HFF-Myc (cell line): ENCODE results near the gene DCTN2.

Experiments used
- DNase-seq: peaks from one replicate; pipeline ENCODE4 v3.0.0-alpha.2; 2011; ENCODE audit warnings: low read depth; ENCODE audit errors: extremely low read depth
- H3K4me3 ChIP-seq: replicated peaks from 2 replicates; pipeline ENCODE4 v1.5.1; 2011; ENCODE audit warnings: low read depth, mild to moderate bottlenecking, control low read depth, low read length
- TF ChIP-seq, protein P1 (sequence below): IDR thresholded peaks from 2 replicates; pipeline ENCODE4 v1.5.1; 2012; ENCODE audit warnings: mild to moderate bottlenecking, low read depth, low read length, control low read depth; ENCODE audit errors: missing control alignments

Gene DCTN2

DNA sequence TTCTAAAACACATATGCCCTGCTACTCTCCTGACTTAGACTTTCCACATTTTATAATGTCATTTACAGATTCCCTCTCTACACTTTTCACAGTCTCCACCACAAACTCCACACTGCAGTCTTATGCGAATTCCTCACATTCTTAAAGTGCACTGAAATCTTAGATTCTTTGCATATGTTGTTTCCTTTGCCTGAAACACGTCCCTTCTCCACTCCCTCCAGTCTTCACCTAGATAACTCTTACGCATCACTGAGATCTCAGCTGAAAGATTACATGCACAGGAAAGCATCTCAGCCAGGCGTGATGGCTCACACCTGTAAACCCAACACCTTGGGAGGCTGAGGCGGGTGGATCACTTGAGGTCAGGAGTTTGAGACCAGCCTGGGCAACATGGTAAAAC is 63.5 kb downstream of the DCTN2 start:
- DNase-seq, result no peak
- TF ChIP-seq, protein P1, sequence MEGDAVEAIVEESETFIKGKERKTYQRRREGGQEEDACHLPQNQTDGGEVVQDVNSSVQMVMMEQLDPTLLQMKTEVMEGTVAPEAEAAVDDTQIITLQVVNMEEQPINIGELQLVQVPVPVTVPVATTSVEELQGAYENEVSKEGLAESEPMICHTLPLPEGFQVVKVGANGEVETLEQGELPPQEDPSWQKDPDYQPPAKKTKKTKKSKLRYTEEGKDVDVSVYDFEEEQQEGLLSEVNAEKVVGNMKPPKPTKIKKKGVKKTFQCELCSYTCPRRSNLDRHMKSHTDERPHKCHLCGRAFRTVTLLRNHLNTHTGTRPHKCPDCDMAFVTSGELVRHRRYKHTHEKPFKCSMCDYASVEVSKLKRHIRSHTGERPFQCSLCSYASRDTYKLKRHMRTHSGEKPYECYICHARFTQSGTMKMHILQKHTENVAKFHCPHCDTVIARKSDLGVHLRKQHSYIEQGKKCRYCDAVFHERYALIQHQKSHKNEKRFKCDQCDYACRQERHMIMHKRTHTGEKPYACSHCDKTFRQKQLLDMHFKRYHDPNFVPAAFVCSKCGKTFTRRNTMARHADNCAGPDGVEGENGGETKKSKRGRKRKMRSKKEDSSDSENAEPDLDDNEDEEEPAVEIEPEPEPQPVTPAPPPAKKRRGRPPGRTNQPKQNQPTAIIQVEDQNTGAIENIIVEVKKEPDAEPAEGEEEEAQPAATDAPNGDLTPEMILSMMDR, result no peak
- no peak overlapping the region for H3K4me3 ChIP-seq

DNA sequence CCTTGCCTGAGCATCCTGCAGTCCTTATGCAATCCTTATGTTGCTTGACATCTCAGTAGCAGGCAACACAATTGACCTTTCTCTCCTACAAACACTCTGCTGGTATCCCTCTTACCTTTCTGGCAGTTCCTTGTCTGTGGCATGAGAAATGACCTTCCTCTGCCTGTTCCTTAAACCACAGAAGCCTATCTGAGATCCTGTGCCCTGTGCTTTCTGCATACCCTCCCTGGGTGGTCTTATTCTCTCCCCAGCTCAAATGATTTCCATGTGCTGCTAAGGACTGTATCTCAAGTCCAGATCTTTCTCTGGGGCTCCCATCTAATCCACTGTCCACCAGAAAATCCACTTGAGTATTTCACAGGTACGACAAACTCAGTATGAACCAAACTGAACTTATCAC is 65.3 kb downstream of the DCTN2 start:
- DNase-seq, result no peak
- TF ChIP-seq, protein P1, result no peak
- no peak overlapping the region for H3K4me3 ChIP-seq
